GM10248 (cell line): ENCODE measurements around the gene EDN3.
"Not testable (repeated sequence)": the region's sequence is repeated elsewhere in the genome, so short reads cannot be mapped to it uniquely, and the experiment has no call there.

ENCODE experiments used
- CTCF ChIA-PET: fragments of 300-600 bp; sonication (Branson Sonifier 250); formaldehyde crosslinking; extraction: SDS; loops from one replicate; lab custom pipeline; 2021; ENCODE audit warnings: antibody characterized with exemption; lab: Yijun Ruan, JAX
- POLR2A ChIA-PET: fragments of 350-650 bp; sonication (Branson Sonifier 250); formaldehyde crosslinking; extraction: SDS; loops from one replicate; lab custom pipeline; 2020; ENCODE audit warnings: antibody characterized with exemption; lab: Yijun Ruan, JAX
- DNase-seq: peaks from one replicate; pipeline ENCODE4 v3.0.0; 2012; ENCODE audit errors: extremely low spot score
- CTCF ChIP-seq: IDR thresholded peaks from 2 replicates; pipeline ENCODE4 v1.5.1; 2012; ENCODE audit warnings: mild to moderate bottlenecking, low read depth; ENCODE audit errors: extremely low read depth, missing control alignments, control extremely low read depth

Gene EDN3

DNA sequence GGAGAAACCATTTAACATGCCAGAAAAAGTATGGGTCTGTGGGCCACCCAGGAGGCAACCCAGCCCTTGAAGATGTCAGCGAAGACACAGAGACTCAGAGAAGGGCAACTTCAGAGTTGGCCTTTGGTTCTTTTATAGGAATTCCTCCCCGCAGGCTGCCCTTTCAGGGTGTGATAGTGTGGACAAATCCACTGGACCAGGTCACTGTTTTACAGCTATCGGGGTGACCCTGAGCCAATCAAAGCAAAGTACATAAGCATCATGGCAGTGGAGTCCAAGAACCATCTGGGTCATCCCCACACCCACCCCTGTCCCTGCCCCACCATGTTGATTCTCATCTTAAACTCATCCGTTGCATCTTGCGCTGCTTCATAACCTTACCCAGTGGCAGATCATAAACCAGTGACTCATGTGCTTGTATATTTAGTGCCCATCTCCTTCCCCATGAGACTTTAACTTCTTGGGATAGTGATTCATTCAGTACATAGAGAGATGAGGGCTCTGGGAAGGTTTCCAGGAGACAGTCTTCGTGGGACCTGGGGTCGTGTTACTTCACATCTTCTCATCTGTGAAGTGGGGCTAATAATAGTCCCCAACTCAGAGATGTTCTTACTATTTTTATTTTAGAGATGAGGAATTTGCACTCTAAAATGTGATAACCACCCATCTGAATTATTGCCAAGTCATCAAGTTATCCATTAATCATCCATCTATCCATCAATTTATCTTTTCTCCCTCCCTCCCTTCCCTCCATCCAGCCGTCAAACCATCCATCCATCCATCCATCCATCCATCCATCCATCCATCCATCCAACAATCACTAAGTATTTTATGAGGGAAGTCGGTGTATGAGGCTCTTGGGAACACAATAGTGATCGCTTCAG, 51.0 kb downstream of the EDN3 start:
- no peak for DNase-seq
- ChIA-PET CTCF (no interaction called here), POLR2A (no interaction called here)
- TF ChIP-seq CTCF, result no peak

GRCh38 chr20:59352541-59352940, 52.1 kb downstream of the EDN3 start:
- ChIA-PET CTCF (interaction anchor here (1.1 kb wide), 1 partner anchor 23 kb away, joined by 4 read pairs; no protein-coding TSS in a partner anchor), POLR2A (no interaction called here)
- no peak for DNase-seq
- no peak for TF ChIP-seq CTCF

DNA sequence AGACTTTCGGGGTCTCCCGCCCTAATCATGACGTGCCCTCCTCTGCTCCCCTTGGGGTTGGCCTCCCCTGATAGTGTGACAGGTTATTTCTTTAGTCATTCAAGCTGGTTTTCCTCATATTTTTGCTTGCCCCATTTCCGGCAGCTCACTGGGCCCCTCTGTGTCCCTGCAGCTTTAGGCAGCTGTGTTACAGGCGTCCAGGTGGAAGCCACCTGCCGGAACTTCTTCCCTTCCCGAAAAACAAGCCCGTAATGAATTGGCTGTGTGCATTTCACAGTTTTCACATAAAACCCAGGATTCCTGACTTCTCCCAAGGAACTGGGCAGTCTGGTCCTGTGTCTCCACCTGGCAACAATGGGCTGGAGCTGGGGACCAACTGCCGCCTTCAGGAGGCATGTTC, 52.6 kb downstream of the EDN3 start:
- no peak for TF ChIP-seq CTCF
- ChIA-PET POLR2A (no interaction called here), CTCF (interaction anchor here (1.1 kb wide), 1 partner anchor 24 kb away, joined by 4 read pairs; no protein-coding TSS in a partner anchor)
- DNase-seq, result no peak

DNA sequence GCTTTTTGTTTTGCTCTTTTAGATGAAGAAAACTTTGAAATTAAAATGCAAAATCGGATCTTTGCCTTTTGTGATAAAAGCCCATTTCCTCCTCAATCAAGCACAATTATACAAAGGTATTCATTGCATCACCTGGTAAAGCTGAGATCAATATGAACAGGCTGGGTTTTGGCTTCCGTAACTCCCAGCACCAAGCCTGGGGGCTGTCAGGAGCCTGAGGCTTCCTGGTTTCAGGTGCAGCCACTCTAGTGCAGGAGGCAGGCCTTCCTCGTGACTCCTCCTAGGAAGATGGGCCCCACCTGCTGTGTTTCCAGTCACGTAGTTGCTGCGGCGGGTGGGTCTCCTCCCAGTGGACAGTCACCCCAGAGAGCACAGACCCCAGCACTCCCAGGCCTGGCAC, 54.0 kb downstream of the EDN3 start:
- ChIA-PET CTCF (no interaction called here), POLR2A (no interaction called here)
- no peak for DNase-seq
- no peak for TF ChIP-seq CTCF

- POLR2A ChIA-PET, result no interaction called here
- no peak for DNase-seq
- CTCF ChIA-PET, result no interaction called here
- no peak for TF ChIP-seq CTCF
These were observed 54.8 kb downstream of the EDN3 start for GRCh38 chr20:59355242-59355641.

DNA sequence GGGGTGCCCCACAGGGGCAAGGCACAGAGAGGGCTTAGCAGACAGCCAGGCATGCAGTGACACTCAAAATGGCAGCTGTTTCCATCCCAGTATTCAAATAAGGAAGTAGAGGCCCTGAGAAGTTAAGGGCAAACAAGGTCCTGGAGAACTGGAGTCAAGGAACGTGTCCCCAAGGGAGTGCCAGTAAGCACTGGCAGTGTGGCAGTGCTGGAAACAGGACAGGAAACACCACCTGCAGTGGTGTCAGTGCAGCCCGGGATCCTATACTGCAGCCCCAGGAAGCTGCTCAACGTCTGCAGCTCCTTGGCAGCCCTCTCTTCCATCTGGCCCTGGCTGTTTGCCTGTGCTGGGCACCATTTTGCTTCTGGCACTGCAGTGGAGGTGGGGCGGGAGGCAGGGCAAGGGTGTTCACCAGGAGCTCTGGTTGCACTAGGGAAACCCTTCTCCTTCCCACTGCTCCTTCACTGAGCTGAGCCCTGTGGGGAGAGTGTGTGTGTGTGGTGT, 56.3 kb downstream of the EDN3 start:
- DNase-seq, result no peak
- no peak for TF ChIP-seq CTCF
- ChIA-PET POLR2A (no interaction called here), CTCF (no interaction called here)

DNA sequence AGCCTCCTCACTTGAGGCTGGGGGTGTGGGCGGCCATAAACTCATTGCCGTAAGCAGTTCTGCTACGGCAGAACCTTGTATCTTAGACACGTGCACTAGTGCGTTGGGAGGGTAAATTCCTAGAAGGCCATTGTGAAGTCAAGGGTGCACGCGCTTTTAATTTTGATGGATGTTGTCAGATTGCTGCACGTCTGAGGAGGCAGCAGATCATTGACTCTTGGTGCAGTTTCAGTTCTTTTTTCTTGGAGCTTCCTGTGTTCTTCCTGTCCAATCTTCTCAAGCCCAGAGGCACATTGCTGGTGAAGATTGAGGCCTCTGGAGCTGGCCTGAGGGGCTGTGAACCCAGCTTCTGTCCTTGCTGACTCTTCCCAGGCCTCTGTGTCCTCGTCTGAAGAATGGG, 58.4 kb downstream of the EDN3 start:
- CTCF ChIA-PET, DNase-seq, POLR2A ChIA-PET: not testable (repeated sequence)
